Right lobe of liver (tissue), 6 donors: ENCODE results near the gene SMIM41. TPM values are rescaled to one million over a fixed set of nuclear protein-coding genes. Genes with fewer than 3 reads are reported as not detected.

Experiments
- ATAC-seq, 4 donors: fragments of 200-7000 bp; cut with Tn5 transposase; one replicate each; pipeline ENCODE4 v1.9.1; 2020; ENCODE audit warnings: mild to moderate bottlenecking in 4 of 4, moderate library complexity in 4 of 4
- DNase-seq, 3 donors: peaks; one replicate each; pipeline ENCODE4 v3.0.0-alpha.2; 2020
- H3K27ac ChIP-seq, 3 donors: fragments of 200-600 bp; one replicate each; pipeline ENCODE4 v1.8.0; 2022
- H3K27me3 ChIP-seq, 2 donors: fragments of 200-600 bp; one replicate each; pipeline ENCODE4 v1.8.0; 2022
- H3K36me3 ChIP-seq, 4 donors: fragments of 200-600 bp; sonication (generic) in 1 of 4; one replicate each; pipeline versions ENCODE4 v1.5.1 to v1.8.0; 2017 to 2022; ENCODE audit warnings: control low read depth in 1 of 4
- H3K4me1 ChIP-seq, 4 donors: fragments of 200-600 bp; sonication (generic) in 1 of 4; one replicate each; pipeline versions ENCODE4 v1.5.1 to v1.8.0; 2017 to 2022; ENCODE audit warnings: control low read depth in 1 of 4
- H3K4me3 ChIP-seq, 3 donors: fragments of 200-600 bp; one replicate each; pipeline ENCODE4 v1.8.0; 2022
- H3K9me3 ChIP-seq, 4 donors: fragments of 200-600 bp; sonication (generic) in 1 of 4; one replicate each; pipeline versions ENCODE4 v1.5.1 to v1.8.0; 2017 to 2022; ENCODE audit warnings: control low read depth in 1 of 4
- CTCF ChIP-seq, 4 donors: fragments of 200-600 bp in 3 of 4; fragments of 450-650 bp in 1 of 4; IDR thresholded peaks; one replicate each; pipeline versions ENCODE4 v1.5.1 to v1.8.0; 2016 to 2022; ENCODE audit warnings: antibody characterized with exemption in 4 of 4, mild to moderate bottlenecking in 2 of 4
- POLR2A ChIP-seq: fragments of 450-650 bp; IDR thresholded peaks from one replicate; pipeline ENCODE4 v1.6.1; 2017; ENCODE audit warnings: antibody characterized with exemption, mild to moderate bottlenecking
- WGBS: methylation state at CpG from one replicate; pipeline ENCODE4 v1.1.6; 2018; ENCODE audit warnings: low coverage, low lambda C conversion rate; ENCODE audit not compliant: insufficient coverage; ENCODE audit errors: missing lambda C conversion rate; 5-methylcytosine and 5-hydroxymethylcytosine counted together
- intact Hi-C, 2 donors: fragments of 100-400 bp; cut with DNase I; formaldehyde crosslinking; loops; one replicate each; pipeline versions ENCODE4 v1.11.2 to v1.14.1; 2022
- total RNA-seq, 6 experiments: library from RNA; depleted of rRNA in 2 of 6; stranded (reverse); fragments of >200 nt in 2 of 6; fragmentation: NEBNext Ultra II Directional in 3 of 6; extraction: Animal tissue kit (Norgen Biotek cat#: 25700) in 3 of 6; gene quantifications; one replicate each; pipeline versions ENCODE4 v1.1.0 to v1.2.4, GENCODE V29; 2016 to 2023
- donor health status: DM: no; HTN: yes; CAD: no.
- donor health status: DM: no; HTN: no; CAD: no.
- donor health status: DM: no; HTN: no; CAD: no.
- donor health status: DM: no; HTN: yes; CAD: no.
- donor health status: DM: no; HTN: yes; CAD: no.

The SMIM41 gene
- total RNA-seq, 6 experiments from 2014 or later, result not detected

- Histone ChIP-seq H3K9me3 (no peaks in the 10 kb centered on the region), H3K36me3 (no peaks in the 10 kb centered on the region), H3K27me3 (no peaks in the 10 kb centered on the region), H3K4me3 (no peak overlapping the region), H3K4me1 (no peaks in the 10 kb centered on the region), H3K27ac (peak overlapping the region in 1 of 3 donors; percentile 26)
- DNase-seq (peak in 2 of 3 donors; percentile 49 to 60), ATAC-seq (peak in 2 of 4 donors; percentile 2 to 8)
- intact Hi-C loops, result no loop called here
- no peak for TF ChIP-seq CTCF (IDR thresholded peaks at IDR 0.05)
- no peak for TF ChIP-seq POLR2A
- 73% methylated on average over 5 of the region's 14 CpGs for WGBS
Observed at GRCh38 chr12:52148464-52149181, 69.1 kb downstream of the SMIM41 start.

- Histone ChIP-seq H3K4me3 (no peak overlapping the region), H3K27ac (no peak overlapping the region), H3K27me3 (no peaks in the 10 kb centered on the region), H3K4me1 (no peaks in the 10 kb centered on the region), H3K9me3 (no peaks in the 10 kb centered on the region), H3K36me3 (no peaks in the 10 kb centered on the region)
- 44% methylated on average over 5 of the region's 6 CpGs for WGBS
- DNase-seq, result peak in 1 of 3 donors; percentile 28
- TF ChIP-seq CTCF (IDR thresholded peaks at IDR 0.05), result no peak
- no peak for TF ChIP-seq POLR2A
- intact Hi-C loops, result no loop called here
- peak in 2 of 4 donors; percentile 33 to 40 for ATAC-seq
Observed at GRCh38 chr12:52149182-52149641, 69.7 kb downstream of the SMIM41 start.

- no peaks in the 10 kb centered on the region for H3K9me3 ChIP-seq
- H3K4me1 ChIP-seq, result no peaks in the 10 kb centered on the region
- DNase-seq, result peak in 1 of 3 donors; percentile 50
- H3K27ac ChIP-seq, result no peak overlapping the region
- no peaks in the 10 kb centered on the region for H3K27me3 ChIP-seq
- TF ChIP-seq CTCF (IDR thresholded peaks at IDR 0.05), result no peak
- no peak for TF ChIP-seq POLR2A
- intact Hi-C loops, result loop anchor here (5.0 to 10.0 kb wide), 3 partner anchors 175 to 728 kb away; partner anchors contain the start of gene KRT83 (in 2 of the 2)
- no peak overlapping the region for H3K4me3 ChIP-seq
- H3K36me3 ChIP-seq, result no peaks in the 10 kb centered on the region
- ATAC-seq, result no peak
- WGBS, result no CpG with 5 or more reads among the region's 5 CpGs
Observed at GRCh38 chr12:52149651-52150241, 70.2 kb downstream of the SMIM41 start.

GRCh38 chr12:52151153-52151836 is 71.8 kb downstream of the SMIM41 start:
- H3K4me3 ChIP-seq, result no peak overlapping the region
- ATAC-seq (no peak), DNase-seq (peak in 1 of 3 donors; percentile 44)
- no peaks in the 10 kb centered on the region for H3K4me1 ChIP-seq
- H3K27ac ChIP-seq, result no peak overlapping the region
- no peaks in the 10 kb centered on the region for H3K36me3 ChIP-seq
- TF ChIP-seq POLR2A (no peak), CTCF (IDR thresholded peaks at IDR 0.05) (no peak)
- intact Hi-C loops, result loop anchor here (5.0 to 10.0 kb wide), 3 partner anchors 174 to 726 kb away; partner anchors contain the start of gene KRT83 (in 2 of the 2)
- no peaks in the 10 kb centered on the region for H3K27me3 ChIP-seq
- H3K9me3 ChIP-seq, result no peaks in the 10 kb centered on the region
- WGBS, result 79% methylated on average over 2 of the region's 10 CpGs
